ENCODE data around the gene BCL7A.
A peak's percentile ranks its signal among the peaks of the same experiment; 100 is the strongest.
"Not testable (repeated sequence)": the region's sequence is repeated elsewhere in the genome, so short reads cannot be mapped to it uniquely, and the experiment has no call there.

BCL7A gene

GRCh38 chr12:122021822-122022392, at the start of gene BCL7A:
TSS of gene BCL7A (plus strand) at chr12:122021884. CDS start at chr12:122022092, 208 bp downstream.
- DNase-seq = peak; percentile 47

DNA sequence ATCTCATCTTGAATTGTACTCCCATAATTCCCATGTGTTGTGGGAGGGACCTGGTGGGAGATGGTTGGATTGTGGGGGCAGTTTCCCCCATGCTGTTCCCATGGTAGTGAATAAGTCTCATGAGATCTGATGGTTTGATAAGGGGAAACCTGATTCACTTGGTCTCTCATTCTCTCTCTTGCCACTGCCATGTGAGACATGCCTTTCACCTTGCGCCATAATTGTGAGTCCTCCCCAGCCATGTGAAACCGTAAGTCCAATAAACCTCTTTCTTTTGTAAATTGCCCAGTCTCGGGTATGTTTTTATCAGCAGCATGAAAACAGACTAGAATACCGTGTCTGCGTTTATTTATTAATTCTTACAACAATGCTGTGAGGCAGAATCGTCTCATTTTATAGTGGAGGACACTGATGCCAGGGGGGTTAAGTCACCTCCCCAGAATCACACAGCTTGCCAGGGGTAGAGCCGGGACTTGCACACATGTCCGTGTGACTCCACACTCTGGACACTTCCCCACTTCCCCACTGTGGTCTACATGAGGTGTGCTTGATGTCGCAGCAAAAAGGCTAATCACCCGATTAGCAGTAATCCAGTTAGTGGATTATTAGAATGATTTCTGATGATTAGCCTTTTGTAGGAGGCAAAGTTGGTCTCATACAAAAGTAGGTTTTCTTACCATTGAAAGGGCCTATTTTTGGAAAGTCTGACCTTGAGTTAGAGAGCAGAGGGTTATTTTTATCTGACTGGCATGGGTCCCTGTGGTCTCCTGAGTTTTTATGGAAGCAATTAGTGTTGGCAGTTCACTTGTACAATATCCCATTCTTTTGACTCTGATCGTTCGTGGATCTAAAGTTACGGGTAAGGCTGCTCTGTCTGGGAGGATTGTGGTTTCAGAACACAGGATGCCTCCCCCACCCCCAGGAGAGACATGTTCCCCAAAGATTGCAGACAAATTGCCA, 47.4 kb upstream of the BCL7A start:
- no peak for DNase-seq

DNA sequence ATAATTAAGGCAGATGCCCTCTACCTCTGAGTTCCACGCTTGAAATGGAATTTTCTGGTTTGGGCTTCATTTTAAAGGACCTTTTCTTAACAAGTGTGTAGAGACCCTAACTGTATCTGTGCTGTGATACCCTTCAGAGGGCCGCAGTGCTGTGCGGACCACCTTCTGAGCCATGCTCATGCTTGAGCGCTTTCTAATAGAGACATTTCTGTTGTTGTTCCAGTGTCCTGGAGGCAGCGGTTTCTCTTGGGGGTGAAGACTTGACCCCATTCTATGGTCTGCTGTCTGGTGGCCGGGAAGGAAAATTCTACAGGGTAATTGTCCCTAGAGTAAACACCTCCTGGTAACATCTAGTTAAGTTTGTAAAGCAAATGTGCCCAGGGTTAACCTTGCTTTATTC, 46.7 kb upstream of the BCL7A start:
- no peak for DNase-seq

DNA sequence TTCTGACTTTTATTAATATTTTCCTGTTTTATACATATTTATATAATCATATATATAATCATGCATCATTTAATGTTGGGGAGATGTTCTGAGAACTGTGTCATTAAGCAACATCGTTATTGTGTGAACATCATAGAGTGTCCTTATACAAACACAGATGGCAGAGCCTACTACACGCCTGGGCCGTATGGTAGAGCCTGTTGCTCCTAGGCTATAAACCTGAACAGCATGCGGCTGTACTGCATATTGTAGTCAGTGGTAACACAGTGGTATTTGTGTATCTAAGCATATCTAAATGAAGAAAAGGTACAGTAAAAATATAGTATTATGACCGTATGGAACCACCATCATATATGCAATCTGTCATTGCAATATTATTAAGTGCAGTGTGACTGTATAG, 44.7 kb upstream of the BCL7A start:
- DNase-seq = no peak

DNA sequence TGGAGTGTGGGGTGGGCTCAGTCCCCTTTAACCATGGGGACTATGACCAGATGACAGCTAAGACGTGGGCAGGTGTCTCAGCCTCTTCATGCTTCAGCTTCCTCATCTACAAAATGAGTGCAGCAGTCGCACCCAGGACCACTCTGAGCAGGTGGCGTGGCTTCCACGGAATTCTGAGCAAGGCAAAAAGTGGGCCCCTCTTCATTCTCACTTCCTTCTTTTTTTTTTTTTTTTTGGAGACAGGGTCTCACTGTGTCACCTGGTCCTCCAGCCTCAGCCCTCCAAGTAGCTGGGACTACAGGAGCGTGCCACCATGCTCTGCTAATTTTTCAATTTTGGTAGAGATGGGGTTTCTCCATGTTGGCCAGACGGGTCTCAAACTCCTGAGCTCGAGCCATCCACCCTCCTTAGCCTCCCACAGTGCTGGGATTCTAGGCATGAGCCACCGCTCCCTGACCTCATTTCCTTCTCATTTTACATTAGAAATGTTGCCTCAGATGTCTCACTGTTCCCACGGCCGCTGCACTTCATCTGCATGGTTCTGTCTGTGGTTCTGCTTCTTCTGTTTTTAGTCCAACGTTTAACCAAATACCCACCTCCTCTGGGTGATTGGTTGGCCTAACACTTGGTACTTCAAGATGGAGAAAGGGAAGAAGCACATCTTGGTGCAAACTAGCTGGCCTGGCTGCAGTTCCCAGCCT, 41.3 kb upstream of the BCL7A start:
- no peak for DNase-seq

GRCh38 chr12:121980892-121981272, 40.8 kb upstream of the BCL7A start:
- DNase-seq = no peak

DNA sequence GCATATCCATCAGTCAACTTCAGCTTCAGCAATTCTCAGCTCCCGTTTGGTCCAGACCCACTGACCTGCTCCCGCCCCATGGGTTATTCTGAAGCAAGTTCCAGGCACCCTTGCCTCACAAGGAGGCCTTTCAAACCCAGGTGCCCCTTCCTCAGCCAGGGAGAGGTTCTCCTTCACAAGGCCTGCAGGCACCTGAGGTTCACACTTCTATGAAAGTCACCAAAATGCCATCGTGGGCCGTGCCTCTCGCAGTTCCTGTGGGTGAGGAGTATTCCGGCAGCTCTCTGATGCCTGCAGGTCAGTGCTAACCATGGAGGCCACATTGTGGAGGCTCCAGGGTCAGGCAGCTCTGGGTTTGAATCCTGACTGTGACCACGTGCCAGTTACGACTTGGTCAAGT, 40.2 kb upstream of the BCL7A start:
- no peak for DNase-seq

- DNase-seq = no peak
Measured at GRCh38 chr12:121982950-121983349, 38.7 kb upstream of the BCL7A start.

DNA sequence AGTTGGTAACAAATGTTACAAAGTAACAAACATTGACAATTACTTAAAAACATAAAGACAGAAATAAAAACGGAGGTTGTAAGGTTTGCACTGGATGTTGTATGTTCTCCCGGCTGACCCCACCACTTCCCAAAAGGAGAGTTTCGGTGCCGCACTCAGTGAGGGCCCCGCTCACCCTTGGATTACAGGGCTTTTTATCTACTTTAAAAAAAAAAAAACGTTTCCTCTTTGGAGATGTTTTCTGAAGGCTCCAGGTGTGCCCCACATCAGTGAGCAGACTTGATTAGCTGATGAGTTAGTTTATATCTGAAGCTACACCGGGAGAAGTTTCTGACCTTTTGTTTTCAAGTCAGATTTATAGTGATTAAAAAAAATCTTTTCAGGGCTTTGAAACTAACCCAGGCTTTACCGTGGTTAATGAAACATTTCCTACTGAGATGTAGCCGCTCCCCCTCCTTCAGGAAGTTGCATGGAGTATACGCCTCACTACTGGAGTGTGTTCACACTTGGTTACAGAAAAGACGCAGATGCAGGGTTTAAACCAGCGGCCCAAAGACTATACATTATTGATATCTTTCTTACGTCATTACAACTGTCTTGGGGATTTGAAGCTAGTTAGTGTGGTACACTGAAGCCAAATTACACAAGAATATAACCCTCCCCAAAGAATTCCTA, 38.0 kb upstream of the BCL7A start:
- no peak for DNase-seq

- DNase-seq = no peak
Measured at GRCh38 chr12:121986489-121987245, 35.0 kb upstream of the BCL7A start.

DNA sequence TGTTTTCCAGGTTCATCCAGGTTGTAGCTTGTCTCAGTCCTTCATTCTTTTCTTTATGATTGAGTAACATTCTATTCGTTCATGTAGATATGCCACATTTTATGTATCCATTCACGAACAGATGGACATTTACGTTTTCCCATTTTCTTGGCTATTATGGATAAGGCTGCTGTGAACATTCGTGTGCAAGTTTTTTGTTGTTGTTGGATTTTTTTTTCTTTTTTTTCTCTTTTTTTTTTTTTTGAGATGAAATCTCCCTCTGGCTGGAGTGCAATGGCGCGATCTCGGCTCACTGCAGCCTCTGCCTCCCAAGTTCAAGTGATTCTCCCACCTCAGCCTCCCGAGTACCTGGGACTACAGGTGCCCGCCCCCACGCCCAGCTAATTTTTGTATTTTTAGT, 33.2 kb upstream of the BCL7A start:
- DNase-seq = not testable (repeated sequence)

DNA sequence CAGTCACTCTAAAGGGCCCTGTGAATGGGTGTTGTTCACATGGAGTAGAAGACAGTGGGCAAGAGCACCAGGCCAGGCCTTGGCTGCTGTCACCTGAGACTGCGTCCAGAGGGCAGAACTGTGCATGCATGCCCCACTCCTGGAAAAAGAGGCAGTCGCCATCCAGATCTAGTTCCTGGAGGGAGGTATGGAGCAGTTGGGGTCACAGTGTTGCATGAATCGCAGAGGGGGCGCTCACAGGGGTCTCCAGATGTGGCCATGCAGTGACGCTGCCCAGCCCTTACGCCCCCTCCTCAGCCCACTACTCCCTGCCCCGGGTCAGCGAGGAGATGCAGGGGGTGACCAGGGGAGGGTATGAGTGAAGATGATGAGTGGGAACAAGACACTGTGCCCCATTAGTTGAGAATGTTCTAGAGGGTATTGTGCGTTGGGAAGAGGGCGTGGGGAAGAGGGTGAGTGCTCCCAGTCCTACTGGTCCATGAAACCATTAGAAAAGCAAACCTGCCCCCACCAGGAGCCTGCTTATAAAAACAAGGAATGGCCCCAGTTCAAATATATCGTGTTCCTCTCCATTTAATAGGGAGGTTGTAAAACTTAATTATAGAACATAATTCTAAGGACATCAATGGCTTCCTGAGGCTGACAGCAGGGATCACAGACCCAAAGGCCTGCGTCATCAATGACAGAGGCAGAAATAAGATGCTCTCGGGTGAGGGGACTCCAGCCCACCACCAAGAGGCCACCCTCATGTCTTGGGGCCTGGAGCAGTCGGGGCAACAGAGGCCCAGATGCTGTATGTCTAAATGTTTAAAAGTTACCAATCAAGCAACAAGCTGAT, 32.2 kb upstream of the BCL7A start:
- no peak for DNase-seq

DNA sequence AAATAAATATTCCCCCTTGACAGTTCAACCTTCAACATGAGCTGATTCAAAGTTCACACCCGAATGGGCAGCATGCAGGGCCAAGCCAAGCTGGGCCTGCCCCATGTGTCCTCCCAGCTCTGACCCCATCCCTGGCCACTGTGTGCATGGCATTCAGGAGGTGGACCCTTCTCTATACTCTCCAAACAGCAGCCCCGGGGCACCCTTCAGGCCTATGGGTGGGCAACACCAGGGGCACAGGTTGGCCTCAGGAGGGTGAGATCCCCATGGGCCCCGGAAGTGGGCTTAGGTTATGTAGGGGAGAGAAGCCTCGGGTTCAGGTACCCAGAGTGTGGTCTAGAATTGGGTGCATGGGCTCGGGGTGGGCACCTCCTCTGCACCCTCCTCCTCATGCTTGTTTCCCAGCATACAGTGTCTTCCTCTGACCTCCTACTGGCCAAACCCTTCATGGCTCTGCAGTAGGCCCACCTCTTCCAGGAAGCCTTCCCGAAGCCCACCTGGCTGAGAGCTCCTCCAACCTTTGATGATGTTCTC, 31.5 kb upstream of the BCL7A start:
- no peak for DNase-seq

- DNase-seq = no peak
Measured at GRCh38 chr12:121990692-121991603, 30.7 kb upstream of the BCL7A start.

- peak; percentile 97 for DNase-seq
Measured at GRCh38 chr12:121992059-121992879, 29.4 kb upstream of the BCL7A start.

- DNase-seq = no peak
Measured at GRCh38 chr12:121996050-121996944, 25.4 kb upstream of the BCL7A start.

DNA sequence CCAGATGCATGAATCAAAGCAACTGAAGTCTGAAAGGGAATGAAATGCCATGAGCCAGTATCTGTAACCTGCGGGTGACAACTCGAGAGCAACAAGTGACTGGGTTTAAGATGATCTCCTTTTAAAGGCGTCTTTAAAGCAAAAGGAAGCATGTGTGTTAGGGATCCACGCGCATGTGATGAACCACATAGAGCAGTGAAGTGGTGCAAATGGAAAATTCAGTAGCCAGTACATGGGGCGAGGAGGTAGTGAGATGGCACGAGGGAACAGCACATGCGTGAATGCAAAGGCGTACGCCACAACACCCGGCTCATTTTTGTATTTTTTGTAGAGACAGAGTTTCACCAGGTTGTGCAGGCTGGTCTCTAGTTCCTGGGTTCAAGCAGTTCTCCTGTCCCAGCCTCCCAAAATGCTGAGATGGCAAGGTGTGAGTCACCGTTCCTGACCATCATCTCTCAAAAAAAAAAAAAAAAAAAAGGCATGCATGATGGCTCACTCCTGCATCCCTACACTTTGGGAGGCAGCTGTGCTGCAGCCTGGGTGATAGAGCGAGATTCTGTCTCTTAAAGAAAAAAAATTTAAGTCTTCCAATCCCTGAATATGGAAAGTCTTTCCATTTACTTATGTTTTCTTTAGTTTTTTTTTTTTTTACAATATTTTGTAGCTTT, 24.6 kb upstream of the BCL7A start:
- no peak for DNase-seq
